H1 (cell line): Measurements from ENCODE around the gene ADGB.

Source experiments
- CBX8 ChIP-seq: fragments of 300-800, 300-1000 bp; sonication (generic); IDR thresholded peaks from 2 replicates; pipeline ENCODE4 v1.7.1; 2016; ENCODE audit warnings: low read depth, low read length, borderline replicate concordance
- TF ChIP-seq, protein P1 (sequence below): IDR thresholded peaks from 2 replicates; pipeline ENCODE4 v1.6.1; 2011; ENCODE audit warnings: low read depth, mild to moderate bottlenecking, low read length; ENCODE audit not compliant: insufficient read depth

- TF ChIP-seq CBX8: no peak
- TF ChIP-seq, protein P1, sequence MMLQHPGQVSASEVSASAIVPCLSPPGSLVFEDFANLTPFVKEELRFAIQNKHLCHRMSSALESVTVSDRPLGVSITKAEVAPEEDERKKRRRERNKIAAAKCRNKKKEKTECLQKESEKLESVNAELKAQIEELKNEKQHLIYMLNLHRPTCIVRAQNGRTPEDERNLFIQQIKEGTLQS: no peak
Measured at GRCh38 chr6:146709036-146709622, 110.4 kb downstream of the ADGB start.
